IMR-90 (cell line): ENCODE data around the gene RPS6KA6.
A peak's percentile ranks its signal among the peaks of the same experiment; 100 is the strongest.

Experiments used
- BHLHE40 ChIP-seq: fragments of 150-350 bp; IDR thresholded peaks from 2 replicates; pipeline ENCODE4 v1.6.1; 2016; ENCODE audit warnings: mild to moderate bottlenecking, low read depth, low read length
- CEBPB ChIP-seq: IDR thresholded peaks from 2 replicates; pipeline ENCODE4 v1.6.1; 2012; ENCODE audit warnings: low read depth, low read length, improper control_type of control experiment
- CTCF ChIP-seq: conservative IDR thresholded peaks from 2 replicates; pipeline ENCODE4 v1.5.1; 2012; ENCODE audit warnings: mild to moderate bottlenecking, low read depth, low read length, improper control_type of control experiment
- FOS ChIP-seq: fragments of 150-350 bp; IDR thresholded peaks from 2 replicates; pipeline ENCODE4 v1.6.1; 2016; ENCODE audit warnings: low read depth, low read length
- MAFK ChIP-seq: IDR thresholded peaks from 2 replicates; pipeline ENCODE4 v1.6.1; 2012; ENCODE audit warnings: low read depth, low read length, improper control_type of control experiment
- MAZ ChIP-seq: IDR thresholded peaks from 2 replicates; pipeline ENCODE4 v1.6.1; 2012; ENCODE audit warnings: low read depth, mild to moderate bottlenecking, low read length, improper control_type of control experiment, moderate library complexity, borderline replicate concordance
- MXI1 ChIP-seq: IDR thresholded peaks from 2 replicates; pipeline ENCODE4 v1.6.1; 2012; ENCODE audit warnings: low read depth, mild to moderate bottlenecking, low read length, moderate library complexity, borderline replicate concordance
- POLR2A ChIP-seq: IDR thresholded peaks from 2 replicates; pipeline ENCODE4 v1.6.1; 2012; ENCODE audit warnings: mild to moderate bottlenecking, low read depth, low read length
- RAD21 ChIP-seq: IDR thresholded peaks from 2 replicates; pipeline ENCODE4 v1.6.1; 2012; ENCODE audit warnings: low read length, improper control_type of control experiment
- RCOR1 ChIP-seq: IDR thresholded peaks from 2 replicates; pipeline ENCODE4 v1.6.1; 2012; ENCODE audit warnings: mild to moderate bottlenecking, low read length, improper control_type of control experiment; ENCODE audit not compliant: insufficient replicate concordance
- RFX5 ChIP-seq: IDR thresholded peaks from 2 replicates; pipeline ENCODE4 v1.8.0; 2012; ENCODE audit warnings: low read depth, mild to moderate bottlenecking, low read length, moderate library complexity
- SMC3 ChIP-seq: fragments of 150-350 bp; IDR thresholded peaks from 2 replicates; pipeline ENCODE4 v1.6.1; 2016; ENCODE audit warnings: low read depth, mild to moderate bottlenecking, antibody characterized with exemption, low read length, moderate library complexity
- USF2 ChIP-seq: fragments of 150-350 bp; IDR thresholded peaks from 2 replicates; pipeline ENCODE4 v1.6.1; 2017; ENCODE audit warnings: mild to moderate bottlenecking, antibody characterized with exemption, low read length, low read depth

GRCh38 chrX:84155938-84156337, 32.1 kb downstream of the RPS6KA6 start:
- TF ChIP-seq CTCF (no peak), POLR2A (no peak), RAD21 (no peak), RFX5 (no peak), SMC3 (no peak), MAFK (no peak), RCOR1 (no peak), FOS (no peak), USF2 (no peak), BHLHE40 (no peak), MAZ (no peak), CEBPB (0 out of 2 replicates have a peak, but pooled peaks have one; percentile 3), MXI1 (no peak)
